Ascending aorta (tissue), 2 donors: Measurements from ENCODE around the gene RHOF. TPM values are rescaled to one million over a fixed set of nuclear protein-coding genes. Genes with fewer than 3 reads are reported as not detected.
A peak's percentile ranks its signal among the peaks of the same experiment; 100 is the strongest.

Experiments
- DNase-seq, 2 donors: peaks; one replicate each; pipeline ENCODE4 v3.0.0-alpha.2; 2019; ENCODE audit warnings: low spot score in 2 of 2
- H3K27ac ChIP-seq, 2 donors: fragments of 200-600 bp; sonication (generic); one replicate each; pipeline ENCODE4 v1.5.1; 2016 to 2017; ENCODE audit warnings: mild to moderate bottlenecking in 1 of 2
- H3K27me3 ChIP-seq: fragments of 200-600 bp; sonication (generic); one replicate; pipeline ENCODE4 v1.5.1; 2017
- H3K36me3 ChIP-seq, 2 donors: fragments of 200-600 bp; sonication (generic); one replicate each; pipeline ENCODE4 v1.5.1; 2016
- H3K4me1 ChIP-seq, 2 donors: fragments of 200-600 bp; sonication (generic); one replicate each; pipeline ENCODE4 v1.5.1; 2016 to 2017; ENCODE audit warnings: mild to moderate bottlenecking in 1 of 2
- H3K4me3 ChIP-seq, 2 donors: fragments of 200-600 bp; sonication (generic); one replicate each; pipeline ENCODE4 v1.5.1; 2016 to 2017; ENCODE audit warnings: mild to moderate bottlenecking in 1 of 2
- H3K9me3 ChIP-seq, 2 donors: fragments of 200-600 bp; sonication (generic); one replicate each; pipeline ENCODE4 v1.5.1; 2016
- intact Hi-C: fragments of 100-400 bp; cut with DNase I; formaldehyde crosslinking; loops from one replicate; pipeline ENCODE4 v1.15.1; 2023
- total RNA-seq: library from RNA; depleted of rRNA; stranded (reverse); fragments of >200 nt; gene quantifications from one replicate; pipeline ENCODE4 v1.1.0, GENCODE V29; 2016
- TF ChIP-seq, protein P1 (sequence below), 3 experiments: fragments of 200-600 bp in 2 of 3; fragments of 450-650 bp in 1 of 3; sonication (generic) in 2 of 3; IDR thresholded peaks; one replicate each; pipeline ENCODE4 v1.5.1; 2016 to 2019; ENCODE audit warnings: antibody characterized with exemption in 3 of 3, mild to moderate bottlenecking in 1 of 3, moderate library complexity in 1 of 3

Gene RHOF, protein sequence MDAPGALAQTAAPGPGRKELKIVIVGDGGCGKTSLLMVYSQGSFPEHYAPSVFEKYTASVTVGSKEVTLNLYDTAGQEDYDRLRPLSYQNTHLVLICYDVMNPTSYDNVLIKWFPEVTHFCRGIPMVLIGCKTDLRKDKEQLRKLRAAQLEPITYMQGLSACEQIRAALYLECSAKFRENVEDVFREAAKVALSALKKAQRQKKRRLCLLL
- total RNA-seq = 1.9 TPM

DNA sequence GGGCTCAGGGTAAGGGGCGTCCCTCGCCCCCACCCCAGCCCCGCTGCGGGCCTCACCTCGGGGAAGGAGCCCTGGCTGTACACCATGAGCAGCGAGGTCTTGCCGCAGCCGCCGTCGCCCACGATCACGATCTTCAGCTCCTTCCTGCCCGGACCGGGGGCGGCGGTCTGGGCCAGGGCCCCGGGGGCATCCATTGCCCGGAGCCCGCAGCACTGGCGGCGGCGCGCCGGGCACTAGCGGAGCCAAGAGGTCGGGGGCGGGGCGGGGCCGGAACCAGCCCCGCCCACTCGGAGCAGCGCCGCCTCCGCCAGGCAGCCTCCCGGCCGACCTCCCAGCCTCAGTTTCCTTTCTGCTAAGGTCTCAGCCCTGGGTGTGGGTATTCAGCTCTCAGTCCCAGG, at the start of gene RHOF:
Gene RHOF (minus strand): TSS at position 249 of the 398 bp plus-strand sequence. CDS start 55 bp downstream, at position 194.
- Histone ChIP-seq H3K9me3 (no peaks in the 10 kb centered on the region), H3K27ac (peak within 1 kb of the TSS; percentile 100), H3K4me3 (peak within 1 kb of the TSS; percentile 57 to 67), H3K36me3 (peaks cover 5 to 7% of the 10 kb centered on the region in 2 donors), H3K27me3 (no peaks in the 10 kb centered on the region), H3K4me1 (peaks cover 28 to 36% of the 10 kb centered on the region in 2 donors)
- intact Hi-C loops = loop anchor here (10.0 kb wide), 1 partner anchor 431 kb away; the partner anchor contains the start of gene DIABLO
- TF ChIP-seq, protein P1, sequence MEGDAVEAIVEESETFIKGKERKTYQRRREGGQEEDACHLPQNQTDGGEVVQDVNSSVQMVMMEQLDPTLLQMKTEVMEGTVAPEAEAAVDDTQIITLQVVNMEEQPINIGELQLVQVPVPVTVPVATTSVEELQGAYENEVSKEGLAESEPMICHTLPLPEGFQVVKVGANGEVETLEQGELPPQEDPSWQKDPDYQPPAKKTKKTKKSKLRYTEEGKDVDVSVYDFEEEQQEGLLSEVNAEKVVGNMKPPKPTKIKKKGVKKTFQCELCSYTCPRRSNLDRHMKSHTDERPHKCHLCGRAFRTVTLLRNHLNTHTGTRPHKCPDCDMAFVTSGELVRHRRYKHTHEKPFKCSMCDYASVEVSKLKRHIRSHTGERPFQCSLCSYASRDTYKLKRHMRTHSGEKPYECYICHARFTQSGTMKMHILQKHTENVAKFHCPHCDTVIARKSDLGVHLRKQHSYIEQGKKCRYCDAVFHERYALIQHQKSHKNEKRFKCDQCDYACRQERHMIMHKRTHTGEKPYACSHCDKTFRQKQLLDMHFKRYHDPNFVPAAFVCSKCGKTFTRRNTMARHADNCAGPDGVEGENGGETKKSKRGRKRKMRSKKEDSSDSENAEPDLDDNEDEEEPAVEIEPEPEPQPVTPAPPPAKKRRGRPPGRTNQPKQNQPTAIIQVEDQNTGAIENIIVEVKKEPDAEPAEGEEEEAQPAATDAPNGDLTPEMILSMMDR (IDR thresholded peaks at IDR 0.05) = no peak
- no peak for DNase-seq

DNA sequence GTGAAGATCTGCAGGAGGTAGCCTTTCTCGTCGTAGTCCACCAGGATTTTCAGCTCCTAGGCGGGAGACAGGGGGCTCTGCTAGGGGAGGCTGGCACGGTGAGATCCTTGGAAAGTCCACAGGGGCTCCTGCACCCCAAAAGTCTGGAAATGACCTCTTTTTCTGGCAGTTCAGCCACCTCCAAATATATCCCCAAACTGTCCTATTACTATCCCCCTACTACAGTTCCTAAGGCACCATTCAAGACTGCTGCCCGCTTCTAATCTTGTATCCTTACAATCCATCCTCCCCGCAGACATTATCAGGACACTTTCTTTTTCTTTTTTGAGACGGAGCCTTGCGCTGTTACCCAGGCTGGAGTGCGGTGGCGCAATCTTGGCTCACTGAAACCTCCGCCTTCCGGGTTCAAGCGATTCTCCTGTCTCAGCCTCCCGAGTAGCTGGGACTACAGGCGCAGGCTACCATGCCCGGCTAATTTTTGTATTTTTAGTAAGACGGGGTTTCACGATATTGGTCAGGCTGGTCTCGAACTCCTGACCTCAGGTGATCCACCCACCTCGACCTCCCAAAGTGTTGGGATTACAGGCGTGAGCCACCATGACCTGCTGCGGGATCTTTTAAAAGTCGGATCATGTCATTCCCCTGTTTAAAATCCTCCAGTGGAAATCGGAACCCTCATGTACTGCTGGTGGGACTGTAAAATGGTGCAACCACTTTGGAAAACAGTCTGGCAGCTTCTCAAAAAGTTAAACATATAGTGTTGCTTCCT, 46.7 kb upstream of the RHOF start:
- intact Hi-C loops = loop anchor here (1.0 kb wide), 2 partner anchors 18 to 48 kb away; partner anchors contain the start of genes HPD and PSMD9
- H3K27ac ChIP-seq = peak overlapping the region; percentile 22 to 70

DNA sequence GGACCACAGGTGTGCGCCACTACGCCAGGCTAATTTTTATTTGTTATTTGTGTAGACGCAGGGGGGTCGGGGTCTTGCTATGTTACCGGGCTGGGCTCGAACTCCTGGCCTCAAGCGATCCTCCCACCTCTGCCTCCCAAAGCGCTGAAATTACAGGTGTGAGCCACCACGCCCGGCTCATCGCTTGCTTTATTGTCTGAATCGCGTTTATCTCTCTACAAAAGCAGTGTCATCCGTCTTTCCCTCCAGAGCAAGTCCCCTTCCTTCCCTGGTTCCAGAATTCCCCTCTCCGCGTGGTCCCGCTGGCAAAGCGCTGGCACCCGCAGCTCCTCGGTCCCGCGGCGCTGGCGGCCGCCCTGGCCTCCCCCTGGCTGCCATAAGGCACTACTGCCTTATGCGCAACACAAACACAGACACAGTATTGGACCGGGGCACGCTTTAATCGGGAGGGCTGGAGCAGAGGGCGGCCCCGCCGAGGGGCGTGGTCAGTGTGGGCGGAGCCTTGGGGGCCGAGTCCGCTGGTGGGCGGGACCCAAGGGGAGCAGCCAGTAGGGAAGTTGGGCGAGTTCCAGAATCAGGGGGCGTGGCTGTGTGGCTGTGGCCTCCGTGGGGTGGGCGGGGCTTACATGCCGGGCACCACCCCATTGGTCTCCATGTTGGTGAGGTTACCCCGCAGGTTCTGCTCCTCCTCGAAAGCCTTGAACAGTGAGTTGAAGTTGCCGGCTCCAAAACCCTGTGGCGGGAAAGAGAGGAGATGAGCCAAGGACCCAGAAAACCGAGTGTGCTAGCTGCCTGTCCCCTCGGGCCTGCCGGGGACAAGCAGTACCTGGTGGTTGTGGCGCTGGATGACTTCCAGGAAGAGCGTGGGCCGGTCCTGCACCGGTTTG, 45.9 kb upstream of the RHOF start:
- peak; percentile 97 to 100 for DNase-seq
- Histone ChIP-seq H3K36me3 (no peaks in the 10 kb centered on the region), H3K27ac (peak overlapping the region; percentile 22 to 70), H3K4me3 (peak overlapping the region; percentile 63 to 87), H3K4me1 (peaks cover 0 to 11% of the 10 kb centered on the region in 2 donors), H3K27me3 (no peaks in the 10 kb centered on the region), H3K9me3 (no peaks in the 10 kb centered on the region)
- TF ChIP-seq, protein P1 (IDR thresholded peaks at IDR 0.05) = peak; percentile 44 to 60 (median 44)
- intact Hi-C loops = loop anchor here (1.0 kb wide), 1 partner anchor 49 kb away; the partner anchor contains the start of gene PSMD9

More for the DNA sequence above, 46.7 kb upstream of the RHOF start:
- peak overlapping the region; percentile 63 to 87 for H3K4me3 ChIP-seq
- H3K9me3 ChIP-seq = no peaks in the 10 kb centered on the region
- TF ChIP-seq, protein P1 (IDR thresholded peaks at IDR 0.05) = no peak
- H3K36me3 ChIP-seq = no peaks in the 10 kb centered on the region
- peaks cover 0 to 11% of the 10 kb centered on the region in 2 donors for H3K4me1 ChIP-seq
- DNase-seq = no peak
- H3K27me3 ChIP-seq = no peaks in the 10 kb centered on the region

DNA sequence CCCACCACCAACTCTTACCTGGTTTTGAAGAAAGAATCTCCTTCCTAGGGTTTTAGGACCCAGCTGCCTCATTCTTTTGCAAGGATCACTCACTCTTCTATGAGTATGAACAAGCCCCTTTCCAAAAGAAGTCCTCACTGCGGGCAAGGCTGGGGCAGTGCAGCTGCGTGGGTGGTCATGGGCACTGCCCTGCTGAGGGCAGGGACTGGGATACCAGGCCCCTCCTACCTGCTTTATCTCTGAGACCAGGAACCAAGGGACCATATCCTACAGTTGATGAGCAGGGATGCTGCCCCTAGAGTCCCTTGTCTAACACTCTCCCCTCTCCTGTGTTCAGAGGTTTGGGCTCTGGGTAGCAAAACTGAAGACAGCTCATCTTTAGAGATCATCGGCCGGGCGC, 44.6 kb upstream of the RHOF start:
- Histone ChIP-seq H3K9me3 (no peaks in the 10 kb centered on the region), H3K36me3 (no peaks in the 10 kb centered on the region), H3K27me3 (no peaks in the 10 kb centered on the region), H3K4me3 (no peak overlapping the region), H3K4me1 (peaks cover 0 to 11% of the 10 kb centered on the region in 2 donors), H3K27ac (no peak overlapping the region)
- intact Hi-C loops = no loop called here
- TF ChIP-seq, protein P1 (IDR thresholded peaks at IDR 0.05) = no peak
- DNase-seq = no peak

DNA sequence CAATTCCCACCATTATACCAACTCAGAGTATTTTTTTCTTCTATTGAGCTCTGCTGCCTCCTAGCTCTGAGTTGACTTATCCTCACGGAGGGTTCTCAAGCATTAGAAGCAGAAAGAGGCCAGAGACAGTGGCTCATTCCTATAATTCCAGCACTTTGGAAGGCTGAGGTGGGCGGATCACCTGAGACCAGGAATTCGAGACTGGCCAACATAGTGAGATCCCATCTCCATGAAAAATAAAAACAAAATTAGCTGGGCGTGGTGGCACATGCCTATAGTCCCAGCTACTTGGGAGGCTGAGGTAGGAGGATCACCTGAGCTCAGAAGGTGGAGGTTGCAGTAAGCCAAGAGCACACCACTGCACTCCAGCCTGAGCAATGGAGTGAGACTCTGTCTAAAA, 44.2 kb upstream of the RHOF start:
- no peaks in the 10 kb centered on the region for H3K9me3 ChIP-seq
- TF ChIP-seq, protein P1 (IDR thresholded peaks at IDR 0.05) = no peak
- intact Hi-C loops = no loop called here

More for the DNA sequence above, 44.2 kb upstream of the RHOF start:
- no peak overlapping the region for H3K27ac ChIP-seq
- peaks cover 0 to 3% of the 10 kb centered on the region in 2 donors for H3K36me3 ChIP-seq
- H3K27me3 ChIP-seq = no peaks in the 10 kb centered on the region
- no peak for DNase-seq
- no peak overlapping the region for H3K4me3 ChIP-seq
- H3K4me1 ChIP-seq = peaks cover 0 to 11% of the 10 kb centered on the region in 2 donors
